H1 (cell line): ENCODE measurements around the gene PFKP.

Source experiments
- ASH2L ChIP-seq: fragments of 200-600, 300-600 bp; sonication (generic); IDR thresholded peaks from one replicate; pipeline ENCODE4 v1.7.1; 2017; ENCODE audit warnings: low read length
- BCL11A ChIP-seq, 2 experiments: IDR thresholded peaks; one replicate each; pipeline ENCODE4 v1.6.1; 2011; ENCODE audit warnings: low read depth in 2 of 2, low read length in 2 of 2, mild to moderate bottlenecking in 2 of 2
- CEBPB ChIP-seq: IDR thresholded peaks from 2 replicates; pipeline ENCODE4 v1.6.1; 2012; ENCODE audit warnings: low read depth, low read length
- CHD1 ChIP-seq: IDR thresholded peaks from 2 replicates; pipeline ENCODE4 v1.6.1; 2012; ENCODE audit warnings: low read depth, low read length, improper control_type of control experiment
- EP300 ChIP-seq, 2 experiments: IDR thresholded peaks; 1 replicate in 1 of 2; 2 replicates in 1 of 2; pipeline ENCODE4 v1.6.1; 2011 to 2012; ENCODE audit warnings: low read depth in 2 of 2, low read length in 2 of 2, mild to moderate bottlenecking in 2 of 2, borderline replicate concordance in 1 of 2, inconsistent platforms in 1 of 2, moderate library complexity in 1 of 2
- GTF2F1 ChIP-seq: IDR thresholded peaks from 2 replicates; pipeline ENCODE4 v1.6.1; 2012; ENCODE audit warnings: low read depth, low read length, improper control_type of control experiment, borderline replicate concordance
- HDAC6 ChIP-seq: IDR thresholded peaks from one replicate; pipeline ENCODE4 v1.7.1; 2012; ENCODE audit warnings: low read depth, mild to moderate bottlenecking, inconsistent platforms, low read length, moderate library complexity
- JUND ChIP-seq: IDR thresholded peaks from 2 replicates; pipeline ENCODE4 v1.6.1; 2011; ENCODE audit warnings: mild to moderate bottlenecking, improper control_type of control experiment, low read length
- POLR2A ChIP-seq, 2 experiments: IDR thresholded peaks; 1 replicate in 1 of 2; 2 replicates in 1 of 2; pipeline ENCODE4 v1.6.1; 2011; ENCODE audit warnings: low read depth in 2 of 2, low read length in 2 of 2, mild to moderate bottlenecking in 2 of 2; ENCODE audit errors: control extremely low read depth in 1 of 2
- POLR2AphosphoS5 ChIP-seq: IDR thresholded peaks from 2 replicates; pipeline ENCODE4 v1.6.1; 2011; ENCODE audit warnings: low read depth, low read length
- SP1 ChIP-seq: IDR thresholded peaks from 2 replicates; pipeline ENCODE4 v1.6.1; 2011; ENCODE audit warnings: low read depth, low read length
- SP2 ChIP-seq: IDR thresholded peaks from 2 replicates; pipeline ENCODE4 v1.6.1; 2012; ENCODE audit warnings: mild to moderate bottlenecking, low read length, inconsistent platforms
- TF ChIP-seq, protein P1 (sequence below), 3 experiments: IDR thresholded peaks; 1 replicate in 2 of 3; 2 replicates in 1 of 3; pipeline versions ENCODE4 v1.5.1 to v1.6.1; 2011; ENCODE audit warnings: low read length in 3 of 3, mild to moderate bottlenecking in 3 of 3, inconsistent platforms in 2 of 3, low read depth in 1 of 3, moderate library complexity in 1 of 3; ENCODE audit not compliant: insufficient read depth in 1 of 3; ENCODE audit errors: control extremely low read depth in 1 of 3

DNA sequence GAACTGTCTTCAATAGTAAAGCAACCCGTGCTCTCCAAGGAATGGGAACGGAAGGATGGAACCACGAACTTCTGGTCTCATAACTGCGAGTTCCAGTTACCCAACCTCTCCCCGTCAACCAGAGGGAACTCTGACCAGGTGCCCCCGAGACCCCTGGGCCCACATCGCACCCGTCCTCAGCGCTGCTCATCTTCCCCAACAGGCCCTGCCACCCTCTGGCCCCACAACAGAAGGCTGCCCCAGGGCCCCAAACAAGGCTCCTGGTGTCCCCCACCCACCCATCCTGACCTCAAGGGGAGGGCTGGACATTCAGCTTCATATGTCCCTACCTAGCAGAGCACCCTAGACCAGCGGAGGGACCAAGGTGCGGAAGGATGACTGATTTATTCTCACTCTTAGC is 82.6 kb downstream of the PFKP start:
- TF ChIP-seq POLR2AphosphoS5: no peak
- TF ChIP-seq CHD1: no peak
- TF ChIP-seq ASH2L: no peak
- TF ChIP-seq, protein P1, sequence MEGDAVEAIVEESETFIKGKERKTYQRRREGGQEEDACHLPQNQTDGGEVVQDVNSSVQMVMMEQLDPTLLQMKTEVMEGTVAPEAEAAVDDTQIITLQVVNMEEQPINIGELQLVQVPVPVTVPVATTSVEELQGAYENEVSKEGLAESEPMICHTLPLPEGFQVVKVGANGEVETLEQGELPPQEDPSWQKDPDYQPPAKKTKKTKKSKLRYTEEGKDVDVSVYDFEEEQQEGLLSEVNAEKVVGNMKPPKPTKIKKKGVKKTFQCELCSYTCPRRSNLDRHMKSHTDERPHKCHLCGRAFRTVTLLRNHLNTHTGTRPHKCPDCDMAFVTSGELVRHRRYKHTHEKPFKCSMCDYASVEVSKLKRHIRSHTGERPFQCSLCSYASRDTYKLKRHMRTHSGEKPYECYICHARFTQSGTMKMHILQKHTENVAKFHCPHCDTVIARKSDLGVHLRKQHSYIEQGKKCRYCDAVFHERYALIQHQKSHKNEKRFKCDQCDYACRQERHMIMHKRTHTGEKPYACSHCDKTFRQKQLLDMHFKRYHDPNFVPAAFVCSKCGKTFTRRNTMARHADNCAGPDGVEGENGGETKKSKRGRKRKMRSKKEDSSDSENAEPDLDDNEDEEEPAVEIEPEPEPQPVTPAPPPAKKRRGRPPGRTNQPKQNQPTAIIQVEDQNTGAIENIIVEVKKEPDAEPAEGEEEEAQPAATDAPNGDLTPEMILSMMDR (IDR thresholded peaks at IDR 0.05; ENCODE audit: control extremely low read depth in 1 of 3, insufficient read depth in 1 of 3, low read depth in 1 of 3, low read length in 3 of 3): no peak
- no peak for TF ChIP-seq SP1
- no peak for TF ChIP-seq SP2
- no peak for TF ChIP-seq POLR2A (IDR thresholded peaks at IDR 0.05; ENCODE audit: control extremely low read depth in 1 of 2, low read depth in 2 of 2, low read length in 2 of 2)
- no peak for TF ChIP-seq JUND
- no peak for TF ChIP-seq HDAC6
- no peak for TF ChIP-seq BCL11A (IDR thresholded peaks at IDR 0.05; ENCODE audit: low read depth in 2 of 2, low read length in 2 of 2)
- no peak for TF ChIP-seq GTF2F1
- TF ChIP-seq EP300 (IDR thresholded peaks at IDR 0.05; ENCODE audit: borderline replicate concordance in 1 of 2, low read depth in 2 of 2, low read length in 2 of 2): no peak
- no peak for TF ChIP-seq CEBPB
